B cell (primary cell): Measurements from ENCODE around the gene ZNF365. TPM values are rescaled to one million over a fixed set of nuclear protein-coding genes. Genes with fewer than 3 reads are reported as not detected.

Experiments used
- ATAC-seq: fragments of 200-7000 bp; cut with Tn5 transposase; one replicate; pipeline ENCODE4 v1.10.0; 2021; ENCODE audit warnings: low read depth, mild to moderate bottlenecking, moderate number of reproducible peaks, moderate library complexity
- CTCF ChIA-PET: fragments of 350-600 bp; sonication (Branson Sonifier 250); formaldehyde crosslinking; loops from one replicate; lab custom pipeline; 2021; ENCODE audit warnings: antibody characterized with exemption, inconsistent platforms; lab: Charles Lee
- POLR2A ChIA-PET: fragments of 350-600 bp; sonication (Branson Sonifier 250); formaldehyde crosslinking; loops from one replicate; lab custom pipeline; 2021; ENCODE audit warnings: antibody characterized with exemption; lab: Charles Lee
- DNase-seq: peaks from one replicate; pipeline ENCODE4 v3.0.0; 2013
- H2AFZ ChIP-seq: 2 replicates; pipeline ENCODE4 v1.6.1; 2012; ENCODE audit warnings: mild to moderate bottlenecking, low read depth, low read length; ENCODE audit not compliant: insufficient read depth, poor library complexity, severe bottlenecking
- H3K27ac ChIP-seq, 2 donors: 1 replicate in 1 of 2; 2 replicates in 1 of 2; pipeline ENCODE4 v1.5.1; 2012 to 2013; ENCODE audit warnings: low read length in 2 of 2, mild to moderate bottlenecking in 2 of 2, moderate library complexity in 1 of 2
- H3K27me3 ChIP-seq, 4 experiments: fragments of 200-600 bp in 1 of 4; sonication (generic) in 1 of 4; replicated peaks in 1 of 4; 1 replicate in 2 of 4; 2 replicates in 2 of 4; pipeline versions ENCODE4 v1.6.1 to v1.7.0; 2013 to 2016; ENCODE audit warnings: low read length in 3 of 4, mild to moderate bottlenecking in 2 of 4, mixed read lengths in 1 of 4, moderate library complexity in 1 of 4; ENCODE audit not compliant: insufficient read depth in 4 of 4, control insufficient read depth in 3 of 4; ENCODE audit errors: control extremely low read depth in 1 of 4
- H3K36me3 ChIP-seq, 2 experiments: replicated peaks in 1 of 2; 1 replicate in 1 of 2; 2 replicates in 1 of 2; pipeline versions ENCODE4 v1.6.1 to v1.7.1; 2013; ENCODE audit warnings: low read length in 1 of 2; ENCODE audit not compliant: insufficient read depth in 2 of 2, control insufficient read depth in 1 of 2; ENCODE audit errors: control extremely low read depth in 1 of 2, extremely low read depth in 1 of 2
- H3K4me1 ChIP-seq, 2 donors: fragments of 200-600 bp in 1 of 2; sonication (generic) in 1 of 2; 1 replicate in 1 of 2; 2 replicates in 1 of 2; pipeline versions ENCODE4 v1.5.1 to v1.6.1; 2013 to 2017; ENCODE audit warnings: low read length in 2 of 2; ENCODE audit not compliant: control insufficient read depth in 2 of 2, insufficient read depth in 2 of 2
- H3K4me2 ChIP-seq: replicated peaks from 2 replicates; pipeline ENCODE3; 2012; ENCODE audit warnings: mild to moderate bottlenecking, low read depth, low read length; ENCODE audit not compliant: poor library complexity, severe bottlenecking
- H3K4me3 ChIP-seq, 5 experiments: fragments of 200-600 bp in 1 of 5; sonication (generic) in 1 of 5; 1 replicate in 3 of 5; 2 replicates in 2 of 5; pipeline versions ENCODE4 v1.5.1 to v1.7.0; 2011 to 2016; ENCODE audit warnings: low read length in 4 of 5, mild to moderate bottlenecking in 4 of 5, low read depth in 2 of 5, control low read depth in 1 of 5, moderate library complexity in 1 of 5; ENCODE audit not compliant: insufficient read depth in 1 of 5; ENCODE audit errors: control extremely low read depth in 1 of 5, extremely low read depth in 1 of 5
- H3K79me2 ChIP-seq: fragments of 200-600 bp; sonication (generic); one replicate; pipeline ENCODE4 v1.6.0; 2016; ENCODE audit warnings: low read length; ENCODE audit not compliant: control insufficient read depth, insufficient read depth
- H3K9ac ChIP-seq: fragments of 200-600 bp; sonication (generic); 2 replicates; pipeline ENCODE4 v1.6.1; 2017; ENCODE audit warnings: mild to moderate bottlenecking, low read length, moderate library complexity
- H3K9me3 ChIP-seq, 3 donors: one replicate each; pipeline versions ENCODE4 v1.6.1 to v1.7.1; 2013; ENCODE audit warnings: low read length in 2 of 3; ENCODE audit not compliant: control insufficient read depth in 2 of 3, insufficient read depth in 1 of 3; ENCODE audit errors: control extremely low read depth in 1 of 3
- H4K20me1 ChIP-seq: 2 replicates; pipeline ENCODE4 v1.6.0; 2012; ENCODE audit warnings: mild to moderate bottlenecking, low read length; ENCODE audit not compliant: insufficient read depth, control insufficient read depth, poor library complexity, severe bottlenecking
- H3K27ac Mint-ChIP-seq: one replicate; pipeline ENCODE4 v1.8.0; 2021; ENCODE audit warnings: mixed read lengths
- H3K27me3 Mint-ChIP-seq: one replicate; pipeline ENCODE4 v1.8.0; 2021; ENCODE audit warnings: mixed read lengths
- H3K4me1 Mint-ChIP-seq: one replicate; pipeline ENCODE4 v1.8.0; 2021; ENCODE audit warnings: mixed read lengths
- H3K4me3 Mint-ChIP-seq: one replicate; pipeline ENCODE4 v1.8.0; 2021; ENCODE audit warnings: mixed read lengths
- H3K9me3 Mint-ChIP-seq: one replicate; pipeline ENCODE4 v1.8.0; 2022; ENCODE audit warnings: mixed read lengths; ENCODE audit not compliant: insufficient read depth
- CTCF ChIP-seq: fragments of 200-600 bp; IDR thresholded peaks from one replicate; pipeline ENCODE4 v1.8.0; 2022; ENCODE audit warnings: antibody characterized with exemption, mild to moderate bottlenecking
- EZH2 ChIP-seq: IDR thresholded peaks from 2 replicates; pipeline ENCODE4 v1.6.1; 2012; ENCODE audit warnings: borderline replicate concordance, low read depth, mild to moderate bottlenecking, moderate library complexity, low read length; ENCODE audit not compliant: insufficient read depth, poor library complexity, severe bottlenecking
- WGBS: methylation state at CpG from one replicate; pipeline ENCODE4 v1.1.5; 2013; ENCODE audit warnings: missing lambda C conversion rate; ENCODE audit not compliant: insufficient coverage; 5-methylcytosine and 5-hydroxymethylcytosine counted together
- intact Hi-C: fragments of 100-400 bp; cut with micrococcal nuclease; formaldehyde crosslinking; loops from one replicate; pipeline ENCODE4 v1.10.0; 2022
- polyA plus RNA-seq: library from polyadenylated mRNA; depleted of rRNA; stranded (reverse); fragments of >200 nt; gene quantifications from 2 replicates; pipeline ENCODE4 v1.2.3, GENCODE V29; 2012
- total RNA-seq, 2 donors: library from RNA; stranded (reverse); fragments of 120-200 nt in 1 of 2; gene quantifications; 1 replicate in 1 of 2; 2 replicates in 1 of 2; pipeline versions ENCODE4 v1.2.3 to v1.2.4, GENCODE V29; 2013 to 2022

Gene ZNF365
- total and polyA plus RNA-seq, 2 donors (not counting 1 experiment from before 2014, with no cell fraction given): 0.06 to 0.34 TPM

- Histone ChIP-seq H3K4me2 (no peak overlapping the region), H3K79me2 (no peaks in the 10 kb centered on the region), H3K36me3 (no peaks in the 10 kb centered on the region), H3K27me3 (peaks cover 0 to 6% (median 3%) of the 10 kb centered on the region in 4 experiments), H3K27ac (no peak overlapping the region), H3K9ac (no peak overlapping the region), H3K9me3 (no peaks in the 10 kb centered on the region), H2AFZ (no peak overlapping the region), H3K4me3 (no peak overlapping the region), H4K20me1 (no peaks in the 10 kb centered on the region), H3K4me1 (peaks cover 5 to 6% of the 10 kb centered on the region in 2 donors)
- no peak overlapping the region for H3K27ac Mint-ChIP-seq
- TF ChIP-seq EZH2 (no peak), CTCF (no peak)
- intact Hi-C loops: loop anchor here (10.0 kb wide), 2 partner anchors 115 to 475 kb away; partner anchors contain the start of genes ARID5B and RTKN2
- no peaks in the 10 kb centered on the region for H3K9me3 Mint-ChIP-seq
- CTCF ChIA-PET: no interaction called here
- H3K27me3 Mint-ChIP-seq: peaks cover 12% of the 10 kb centered on the region
- H3K4me1 Mint-ChIP-seq: peaks cover 5% of the 10 kb centered on the region
- no peak for DNase-seq
- WGBS: 100% methylated on average over 2 of the region's 4 CpGs
- H3K4me3 Mint-ChIP-seq: no peak overlapping the region
- POLR2A ChIA-PET: no interaction called here
- ATAC-seq: no peak
Observed at GRCh38 chr10:62379394-62379793, 5.2 kb downstream of the ZNF365 start.

GRCh38 chr10:62380016-62380415, 5.8 kb downstream of the ZNF365 start:
- Histone ChIP-seq H3K4me1 (no peaks in the 10 kb centered on the region), H3K9me3 (no peaks in the 10 kb centered on the region), H3K4me3 (no peak overlapping the region), H3K79me2 (no peaks in the 10 kb centered on the region), H3K9ac (no peak overlapping the region), H3K27ac (no peak overlapping the region), H3K4me2 (no peak overlapping the region), H2AFZ (no peak overlapping the region), H3K36me3 (no peaks in the 10 kb centered on the region), H4K20me1 (no peaks in the 10 kb centered on the region), H3K27me3 (no peaks in the 10 kb centered on the region)
- Mint-ChIP-seq H3K9me3 (no peaks in the 10 kb centered on the region), H3K4me1 (peaks cover under 1% of the 10 kb centered on the region), H3K4me3 (no peak overlapping the region), H3K27ac (no peak overlapping the region), H3K27me3 (peaks cover 7% of the 10 kb centered on the region)
- TF ChIP-seq CTCF: no peak
- no peak for TF ChIP-seq EZH2
- CTCF ChIA-PET: no interaction called here
- ATAC-seq (no peak), DNase-seq (no peak)
- intact Hi-C loops: no loop called here
- WGBS: no CpG with 5 or more reads among the region's 1 CpG
- POLR2A ChIA-PET: no interaction called here
